GM12865 (cell line): Measurements from ENCODE around the gene CDC37.

Experiments used
- DNase-seq: peaks from one replicate; pipeline ENCODE4 v3.0.0; 2010; ENCODE audit warnings: low read depth
- H3K4me3 ChIP-seq: 2 replicates; pipeline ENCODE4 v1.5.1; 2011; ENCODE audit warnings: mild to moderate bottlenecking, low read depth, low read length, control low read depth
- TF ChIP-seq, protein P1 (sequence below): IDR thresholded peaks from 2 replicates; pipeline ENCODE4 v1.5.1; 2011; ENCODE audit warnings: low read length, control low read depth, low read depth, inconsistent platforms; ENCODE audit not compliant: insufficient read depth; ENCODE audit errors: missing control alignments

Gene CDC37

DNA sequence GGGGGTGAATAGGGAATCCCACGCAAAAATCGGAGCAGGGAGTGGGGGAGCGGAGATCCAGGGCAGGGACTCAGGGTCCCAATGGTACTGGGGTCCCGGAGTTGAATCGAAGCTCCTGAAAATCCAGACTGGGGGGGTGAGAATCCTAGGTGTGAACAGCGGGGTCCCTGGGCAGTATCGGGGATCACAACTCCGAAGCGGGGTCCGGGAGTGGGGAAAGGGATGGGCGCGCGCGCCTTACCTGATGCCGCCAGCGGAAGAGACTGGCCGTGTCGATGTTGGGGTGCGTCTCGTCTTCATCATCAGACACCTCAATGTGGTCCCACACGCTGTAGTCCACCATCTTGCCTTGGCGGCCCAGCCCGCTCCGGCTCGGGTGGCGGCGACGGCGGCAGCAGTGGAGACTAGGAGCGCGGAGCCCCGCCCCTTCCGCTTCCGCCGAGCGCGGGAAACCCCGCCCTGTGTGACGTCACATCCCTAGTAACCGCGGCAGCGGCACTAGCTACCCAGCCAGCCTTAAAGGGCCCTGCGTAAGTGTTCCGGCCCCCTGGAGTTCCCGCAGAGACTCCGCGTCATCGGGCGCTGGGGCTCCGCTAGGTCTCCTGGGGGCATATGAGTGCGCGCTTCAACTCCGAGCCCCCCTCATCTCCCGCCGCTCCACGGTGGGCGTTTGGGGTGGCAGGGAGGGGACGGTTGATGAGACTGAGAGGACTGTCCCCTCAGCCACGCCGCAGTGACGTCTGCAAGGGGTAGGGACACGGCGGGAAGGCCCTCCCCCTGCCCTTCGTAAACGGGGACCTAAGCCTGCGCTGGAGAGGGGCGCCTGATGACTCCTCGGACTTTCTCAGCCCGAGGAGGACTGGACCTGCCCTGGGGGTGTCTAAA, at the start of gene CDC37:
TSS of gene CDC37 (minus strand) at position 406 of the 885 bp plus-strand sequence. CDS start at position 343, 63 bp downstream.
- peak within 1 kb of the TSS; percentile 96 for H3K4me3 ChIP-seq
- DNase-seq = peak; percentile 98
- TF ChIP-seq, protein P1, sequence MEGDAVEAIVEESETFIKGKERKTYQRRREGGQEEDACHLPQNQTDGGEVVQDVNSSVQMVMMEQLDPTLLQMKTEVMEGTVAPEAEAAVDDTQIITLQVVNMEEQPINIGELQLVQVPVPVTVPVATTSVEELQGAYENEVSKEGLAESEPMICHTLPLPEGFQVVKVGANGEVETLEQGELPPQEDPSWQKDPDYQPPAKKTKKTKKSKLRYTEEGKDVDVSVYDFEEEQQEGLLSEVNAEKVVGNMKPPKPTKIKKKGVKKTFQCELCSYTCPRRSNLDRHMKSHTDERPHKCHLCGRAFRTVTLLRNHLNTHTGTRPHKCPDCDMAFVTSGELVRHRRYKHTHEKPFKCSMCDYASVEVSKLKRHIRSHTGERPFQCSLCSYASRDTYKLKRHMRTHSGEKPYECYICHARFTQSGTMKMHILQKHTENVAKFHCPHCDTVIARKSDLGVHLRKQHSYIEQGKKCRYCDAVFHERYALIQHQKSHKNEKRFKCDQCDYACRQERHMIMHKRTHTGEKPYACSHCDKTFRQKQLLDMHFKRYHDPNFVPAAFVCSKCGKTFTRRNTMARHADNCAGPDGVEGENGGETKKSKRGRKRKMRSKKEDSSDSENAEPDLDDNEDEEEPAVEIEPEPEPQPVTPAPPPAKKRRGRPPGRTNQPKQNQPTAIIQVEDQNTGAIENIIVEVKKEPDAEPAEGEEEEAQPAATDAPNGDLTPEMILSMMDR = no peak

DNA sequence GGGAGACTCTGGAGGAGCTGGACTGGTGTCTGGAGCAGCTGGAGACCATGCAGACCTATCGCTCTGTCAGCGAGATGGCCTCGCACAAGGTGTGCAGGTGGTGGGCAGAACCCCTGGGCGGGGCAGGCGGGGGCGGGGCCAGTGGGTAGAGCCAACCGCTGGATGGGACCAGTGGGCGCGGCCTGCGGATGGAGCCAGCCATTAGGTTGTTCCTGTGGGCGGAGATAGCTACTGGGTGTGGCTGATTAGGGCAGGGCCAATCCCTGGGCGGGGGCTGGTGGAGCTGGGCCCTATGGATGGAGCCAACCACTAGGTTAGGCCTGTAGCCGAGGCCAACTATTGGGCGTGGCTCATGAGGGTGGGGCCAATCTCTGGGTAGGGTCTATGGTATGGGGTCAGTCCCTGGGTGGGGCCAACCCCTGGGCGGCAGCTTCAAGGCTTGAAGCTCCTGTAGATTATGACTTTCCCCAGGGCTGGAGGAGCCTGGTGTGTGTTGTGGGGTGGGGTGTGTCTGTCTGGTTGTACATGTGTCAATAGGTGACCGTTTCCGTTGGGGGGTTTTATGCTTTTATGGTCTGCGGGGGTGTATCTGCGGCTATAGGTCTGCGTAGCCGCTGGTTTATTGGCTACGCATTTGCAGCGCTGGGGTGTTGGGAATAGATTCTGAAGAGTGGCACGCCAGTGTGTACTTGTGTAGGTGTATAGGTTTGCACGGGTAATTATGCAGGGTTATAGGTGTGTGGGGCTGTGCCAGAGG, 47.7 kb upstream of the CDC37 start:
- TF ChIP-seq, protein P1 = no peak

DNA sequence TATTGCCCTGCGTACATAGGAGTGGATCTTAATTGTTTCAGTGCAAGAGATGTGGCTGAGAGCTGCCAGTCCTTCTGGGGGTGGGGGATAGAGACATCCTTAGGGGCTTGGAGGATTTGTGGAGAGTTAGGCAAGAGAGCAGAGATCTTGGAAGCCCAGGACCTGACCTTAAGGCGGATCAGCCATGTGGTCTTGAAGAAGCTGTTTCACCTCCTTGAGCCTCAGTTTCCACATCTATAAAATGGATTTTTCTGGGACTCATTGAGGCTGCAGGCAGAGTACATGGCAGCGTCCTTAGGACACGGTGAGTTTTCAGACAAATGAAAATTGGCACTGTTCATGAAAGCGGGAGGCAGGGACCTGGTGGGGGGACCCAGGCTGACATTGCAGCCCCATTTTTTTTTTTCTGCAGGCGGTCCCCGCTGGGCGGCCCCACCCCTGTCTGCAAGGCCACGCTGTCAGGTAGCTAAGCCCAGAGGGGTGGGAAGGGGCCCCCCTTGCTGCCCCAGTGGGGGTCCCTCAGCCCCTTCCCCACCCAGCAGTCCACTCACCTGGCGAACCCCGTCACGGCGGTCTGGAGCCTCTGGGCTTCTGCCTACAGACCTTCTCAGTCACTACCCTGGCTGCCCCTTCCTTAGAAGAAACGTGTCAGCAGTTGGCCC, 47.0 kb upstream of the CDC37 start:
- no peak overlapping the region for H3K4me3 ChIP-seq
- TF ChIP-seq, protein P1 = no peak
- no peak for DNase-seq

More for the DNA sequence above, 47.7 kb upstream of the CDC37 start:
- peak; percentile 34 for DNase-seq
- H3K4me3 ChIP-seq = no peak overlapping the region

DNA sequence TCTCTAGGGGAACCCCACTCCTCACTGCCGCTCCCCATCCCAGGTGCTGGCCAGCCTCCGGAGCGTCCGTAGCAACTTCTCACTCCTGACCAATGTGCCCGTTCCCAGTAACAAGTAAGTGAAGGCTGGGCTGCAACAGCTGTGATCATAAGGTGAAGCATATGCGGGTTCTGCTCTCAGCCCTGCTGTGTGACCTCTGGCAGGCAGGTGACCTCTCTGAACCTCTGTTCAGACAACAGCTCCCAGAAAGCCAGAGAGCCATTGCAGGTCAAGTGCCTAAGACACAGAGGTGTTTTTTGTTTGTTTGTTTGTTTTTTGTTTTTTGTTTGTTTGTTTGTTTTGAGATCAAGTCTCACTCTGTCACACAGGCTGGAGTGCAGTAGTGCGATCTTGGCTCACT, 45.7 kb upstream of the CDC37 start:
- TF ChIP-seq, protein P1 = no peak
- no peak for DNase-seq
- no peak overlapping the region for H3K4me3 ChIP-seq

DNA sequence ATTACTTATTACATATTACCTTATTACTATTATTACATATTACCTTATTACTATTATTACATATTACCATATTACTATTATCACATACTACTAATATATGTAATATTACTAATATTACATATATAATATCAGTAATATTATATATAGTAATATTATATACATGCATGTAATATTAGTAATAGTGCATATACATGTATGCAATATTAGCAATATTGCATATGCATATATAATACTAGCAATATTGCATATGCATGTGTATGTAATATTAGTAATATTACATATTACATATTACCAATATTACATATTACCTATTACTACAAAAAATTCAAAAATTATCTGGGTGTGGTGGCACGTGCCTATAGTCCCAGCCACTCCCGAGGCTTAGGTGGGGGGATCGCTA, 39.4 kb upstream of the CDC37 start:
- DNase-seq = no peak
- TF ChIP-seq, protein P1 = no peak
- no peak overlapping the region for H3K4me3 ChIP-seq

DNA sequence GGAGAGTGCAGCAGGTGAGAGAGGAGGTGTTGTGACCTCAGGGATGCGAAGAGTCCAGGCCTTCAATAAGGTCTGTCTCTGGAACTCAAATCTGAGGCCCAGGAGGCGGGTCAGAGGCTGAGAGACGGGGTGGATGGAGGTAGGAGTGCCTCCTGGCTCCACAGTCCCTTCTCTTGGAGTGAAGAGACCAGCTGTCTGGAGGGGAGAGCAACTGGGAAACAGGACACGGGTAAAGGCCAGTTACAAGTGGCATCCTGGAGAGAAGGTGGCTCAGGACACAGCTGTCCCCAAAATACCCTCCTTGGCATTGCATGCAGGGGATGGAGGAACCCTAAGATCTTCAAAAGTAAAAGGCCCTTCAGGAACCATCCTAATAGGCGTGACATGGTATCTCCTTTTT, 36.2 kb upstream of the CDC37 start:
- H3K4me3 ChIP-seq = no peak overlapping the region
- TF ChIP-seq, protein P1 = no peak
- no peak for DNase-seq
